ENCODE results near the gene SSH3.

- TF ChIP-seq POLR2A (IDR thresholded peaks at IDR 0.05) (no peak), CTCF (IDR thresholded peaks at IDR 0.05) (no peak)
Measured at GRCh38 chr11:67349457-67349856, 46.1 kb downstream of the SSH3 start.
